HCT116 (cell line): Measurements from ENCODE around the gene BICRAL. TPM values are rescaled to one million over a fixed set of nuclear protein-coding genes. Genes with fewer than 3 reads are reported as not detected.
A peak's percentile ranks its signal among the peaks of the same experiment; 100 is the strongest.

Source experiments
- ATAC-seq: fragments of 200-7000 bp; cut with Tn5 transposase; 2 replicates; pipeline ENCODE4 v1.9.1; 2020; ENCODE audit warnings: mild to moderate bottlenecking, moderate library complexity
- BruUV-seq: library from RNA; stranded (reverse); fragments of 400-500 nt; replicated peaks from 2 replicates; lab custom pipeline; 2021; lab: Mats Ljungman, UMichigan
- CTCF ChIA-PET: fragments of 300-600 bp; sonication (Branson Sonifier 250); formaldehyde crosslinking; loops from one replicate; lab custom pipeline; 2021; ENCODE audit warnings: antibody characterized with exemption; lab: Charles Lee
- POLR2A ChIA-PET: fragments of 300-600, 350-600 bp; sonication (Branson Sonifier 250); formaldehyde crosslinking; loops from one replicate; lab custom pipeline; 2021; ENCODE audit warnings: antibody characterized with exemption; lab: Charles Lee
- RAD21 ChIA-PET, 2 experiments: fragments of 300-600 bp; sonication (Branson Sonifier 250); formaldehyde crosslinking; loops; one replicate each; lab custom pipeline; 2023; ENCODE audit warnings: low total read pairs in 2 of 2; ENCODE audit not compliant: uncharacterized antibody in 2 of 2, unreplicated experiment in 2 of 2, low non-redundant PET in 1 of 2; lab: Charles Lee
- DNase-seq: peaks from one replicate; pipeline ENCODE4 v3.0.0-alpha.2; 2010; ENCODE audit warnings: low read depth, low spot score
- H2AFZ ChIP-seq: fragments of 200-600 bp; shearing (Covaris generic), sonication (generic); 2 replicates; pipeline ENCODE4 v1.6.1; 2017; ENCODE audit warnings: low read depth, mixed run types, mixed read lengths, antibody characterized with exemption, low read length; ENCODE audit not compliant: poor library complexity, severe bottlenecking
- H3K27ac ChIP-seq: 2 replicates; pipeline ENCODE4 v1.5.1; 2012; ENCODE audit warnings: low read depth, low read length
- H3K27me3 ChIP-seq: fragments of 200-600 bp; sonication (generic); 2 replicates; pipeline ENCODE4 v1.6.1; 2016; ENCODE audit warnings: mixed run types, low read length, mixed read lengths; ENCODE audit not compliant: insufficient read depth
- H3K36me3 ChIP-seq, 2 experiments: fragments of 200-500 bp in 1 of 2; fragments of 200-600 bp in 1 of 2; sonication (Bioruptor generic) in 1 of 2; sonication (generic) in 1 of 2; 2 replicates each; pipeline versions ENCODE4 v1.5.1 to v1.6.1; 2014 to 2016; ENCODE audit warnings: low read length in 2 of 2, inconsistent platforms in 1 of 2, mixed read lengths in 1 of 2, mixed run types in 1 of 2; ENCODE audit not compliant: insufficient read depth in 2 of 2, control insufficient read depth in 1 of 2
- H3K4me1 ChIP-seq, 2 experiments: fragments of 200-600 bp in 1 of 2; sonication (generic) in 1 of 2; 2 replicates each; pipeline versions ENCODE4 v1.5.1 to v1.6.1; 2012 to 2017; ENCODE audit warnings: low read length in 2 of 2, inconsistent platforms in 1 of 2, mild to moderate bottlenecking in 1 of 2, mixed read lengths in 1 of 2, mixed run types in 1 of 2, moderate library complexity in 1 of 2; ENCODE audit not compliant: insufficient read depth in 2 of 2, control insufficient read depth in 1 of 2
- H3K4me2 ChIP-seq: fragments of 200-600 bp; sonication (generic); 2 replicates; pipeline ENCODE4 v1.6.1; 2017; ENCODE audit warnings: mixed run types, low read length, mixed read lengths
- H3K4me3 ChIP-seq, 2 experiments: fragments of 200-600 bp in 1 of 2; sonication (generic) in 1 of 2; replicated peaks in 1 of 2; 2 replicates each; pipeline ENCODE4 v1.5.1; 2011 to 2016; ENCODE audit warnings: low read length in 2 of 2, control low read depth in 1 of 2, low read depth in 1 of 2, mild to moderate bottlenecking in 1 of 2, mixed read lengths in 1 of 2, mixed run types in 1 of 2
- H3K79me2 ChIP-seq: fragments of 200-600 bp; sonication (generic); 2 replicates; pipeline ENCODE4 v1.6.1; 2017; ENCODE audit warnings: mild to moderate bottlenecking, mixed run types, low read length, moderate library complexity, mixed read lengths; ENCODE audit not compliant: insufficient read depth
- H3K9ac ChIP-seq: fragments of 200-600 bp; sonication (generic); 2 replicates; pipeline ENCODE4 v1.6.1; 2016; ENCODE audit warnings: low read length, mixed read lengths
- H3K9me2 ChIP-seq: fragments of 200-600 bp; sonication (generic), shearing (Covaris generic); 2 replicates; pipeline ENCODE4 v1.6.1; 2017; ENCODE audit warnings: mixed run types, mild to moderate bottlenecking, moderate library complexity; ENCODE audit not compliant: insufficient read depth
- H3K9me3 ChIP-seq, 2 experiments: fragments of 200-500 bp in 1 of 2; fragments of 200-600 bp in 1 of 2; sonication (Bioruptor generic) in 1 of 2; sonication (generic) in 1 of 2; 2 replicates each; pipeline ENCODE4 v1.6.1; 2014 to 2017; ENCODE audit warnings: low read length in 2 of 2, mixed read lengths in 2 of 2, inconsistent platforms in 1 of 2, low read depth in 1 of 2, mild to moderate bottlenecking in 1 of 2, mixed run types in 1 of 2, moderate library complexity in 1 of 2; ENCODE audit not compliant: control insufficient read depth in 1 of 2, insufficient read depth in 1 of 2
- H4K20me1 ChIP-seq: fragments of 200-600 bp; sonication (generic), shearing (Covaris generic); 2 replicates; pipeline ENCODE4 v1.6.1; 2017; ENCODE audit warnings: mixed run types, mild to moderate bottlenecking, moderate library complexity; ENCODE audit not compliant: insufficient read depth
- ATF3 ChIP-seq: IDR thresholded peaks from 2 replicates; pipeline ENCODE4 v1.6.1; 2012
- CBX3 ChIP-seq: IDR thresholded peaks from 2 replicates; pipeline ENCODE4 v1.6.1; 2012; ENCODE audit warnings: low read depth
- CEBPB ChIP-seq: IDR thresholded peaks from 2 replicates; pipeline ENCODE4 v1.6.1; 2012; ENCODE audit warnings: low read depth
- EGR1 ChIP-seq: IDR thresholded peaks from 2 replicates; pipeline ENCODE4 v1.6.1; 2012; ENCODE audit warnings: low read depth
- FOSL1 ChIP-seq: IDR thresholded peaks from 2 replicates; pipeline ENCODE4 v1.6.1; 2012; ENCODE audit warnings: low read depth
- JUND ChIP-seq: IDR thresholded peaks from 2 replicates; pipeline ENCODE4 v1.6.1; 2012
- MAX ChIP-seq: IDR thresholded peaks from 2 replicates; pipeline ENCODE4 v1.6.1; 2012
- POLR2A ChIP-seq: IDR thresholded peaks from 2 replicates; pipeline ENCODE4 v1.7.0; 2011; ENCODE audit warnings: borderline replicate concordance; ENCODE audit not compliant: insufficient read depth, insufficient read length; ENCODE audit errors: extremely low read depth
- REST ChIP-seq: IDR thresholded peaks from 2 replicates; pipeline ENCODE4 v1.6.1; 2012; ENCODE audit warnings: low read depth
- SIN3A ChIP-seq: IDR thresholded peaks from 2 replicates; pipeline ENCODE4 v1.6.1; 2012; ENCODE audit warnings: low read depth
- TCF7L2 ChIP-seq: IDR thresholded peaks from 2 replicates; pipeline ENCODE4 v1.7.0; 2011; ENCODE audit warnings: borderline replicate concordance, inconsistent platforms; ENCODE audit not compliant: insufficient read depth, insufficient read length; ENCODE audit errors: extremely low read depth
- ZFX ChIP-seq: fragments of 450-650 bp; IDR thresholded peaks from 2 replicates; pipeline ENCODE4 v1.6.1; 2017
- intact Hi-C: fragments of 100-400 bp; cut with micrococcal nuclease; formaldehyde crosslinking; loops from 2 replicates; pipeline ENCODE4 v1.10.0; 2022
- total RNA-seq: library from RNA; stranded (reverse); gene quantifications from one replicate; pipeline ENCODE4 v1.2.1, GENCODE V29; 2021; ENCODE audit not compliant: unreplicated experiment

BICRAL gene
- total RNA-seq, 1 experiment from 2014 or later, result 14.9 TPM

GRCh38 chr6:42766163-42766670, 15.6 kb upstream of the BICRAL start:
- Histone ChIP-seq H3K36me3 (no peaks in the 10 kb centered on the region), H3K9me2 (no peaks in the 10 kb centered on the region), H2AFZ (no peak overlapping the region), H4K20me1 (no peaks in the 10 kb centered on the region), H3K4me3 (peak overlapping the region in 1 of 2 experiments; percentile 1; a peak in 1 of 4 replicates), H3K4me2 (peak overlapping the region; percentile 61), H3K4me1 (peaks cover 21 to 45% of the 10 kb centered on the region in 2 experiments), H3K79me2 (no peaks in the 10 kb centered on the region), H3K9me3 (no peaks in the 10 kb centered on the region), H3K27ac (peak overlapping the region; percentile 56), H3K9ac (peak overlapping the region; percentile 25), H3K27me3 (no peaks in the 10 kb centered on the region)
- TF ChIP-seq JUND (peak; percentile 63), CBX3 (peak; percentile 47; the same call in 1 of the 2 replicates), FOSL1 (peak; percentile 63), CEBPB (0 out of 2 replicates have a peak, but pooled peaks have one; percentile 28), MAX (peak; percentile 63), POLR2A (no peak)
- ATAC-seq, result peak; percentile 73
- peak; percentile 52 for DNase-seq
- intact Hi-C loops, result no loop called here
- POLR2A ChIA-PET, result interaction anchor here (0.9 kb wide), 1 partner anchor 20 kb away, joined by 3 read pairs; the partner anchor contains the start of gene TBCC
- RAD21 ChIA-PET, result no interaction called here
- BruUV-seq, result no TSS peak
- CTCF ChIA-PET, result no interaction called here

- no peak for DNase-seq
- H3K36me3 ChIP-seq, result no peaks in the 10 kb centered on the region
- no peaks in the 10 kb centered on the region for H3K9me2 ChIP-seq
- H3K4me3 ChIP-seq, result no peak overlapping the region
- POLR2A ChIA-PET, result interaction anchor here (1.6 kb wide), 1 partner anchor 22 kb away, joined by 4 read pairs; no protein-coding TSS in a partner anchor
- no peaks in the 10 kb centered on the region for H3K27me3 ChIP-seq
- CTCF ChIA-PET, result no interaction called here
- intact Hi-C loops, result no loop called here
- no peaks in the 10 kb centered on the region for H4K20me1 ChIP-seq
- TF ChIP-seq POLR2A, result no peak
- no peak for TF ChIP-seq CEBPB
- no peak for TF ChIP-seq ZFX
- TF ChIP-seq ATF3, result no peak
- TF ChIP-seq TCF7L2, result no peak
- no peak for TF ChIP-seq SIN3A
- TF ChIP-seq EGR1, result no peak
- no peak for TF ChIP-seq MAX
- no peak for TF ChIP-seq REST
- no peak for ATAC-seq
- H3K4me1 ChIP-seq, result peaks cover 17 to 32% of the 10 kb centered on the region in 2 experiments
- no peak overlapping the region for H3K27ac ChIP-seq
- H3K9me3 ChIP-seq, result no peaks in the 10 kb centered on the region
- no peak overlapping the region for H2AFZ ChIP-seq
- no peaks in the 10 kb centered on the region for H3K79me2 ChIP-seq
- RAD21 ChIA-PET, result no interaction called here
- no peak overlapping the region for H3K4me2 ChIP-seq
- no peak overlapping the region for H3K9ac ChIP-seq
- BruUV-seq, result no TSS peak
These were observed 12.8 kb upstream of the BICRAL start for GRCh38 chr6:42769051-42769450.
